Hematopoietic multipotent progenitor cell treated with erythropoietin and hydrocortisone succinate and interleukin-3 and kit ligand, for 4 days (in vitro differentiated cells): ENCODE data around the gene RECQL.

Experiments
- DNase-seq: peaks from one replicate; pipeline ENCODE4 v3.0.0-alpha.2; 2015

The RECQL gene

GRCh38 chr12:21501258-21502163, at the start of gene RECQL, which contains the start of gene GOLT1B:
Gene RECQL (minus strand): TSS chr12:21501635. CDS start chr12:21499570, 2,065 bp downstream.
Gene GOLT1B (plus strand): TSS chr12:21501789. CDS start chr12:21501924, 135 bp downstream.
- DNase-seq: peak; percentile 99

GRCh38 chr12:21547437-21547836, 46.0 kb upstream of the RECQL start:
- no peak for DNase-seq

GRCh38 chr12:21546716-21547115, 45.3 kb upstream of the RECQL start:
- no peak for DNase-seq

- no peak for DNase-seq
Observed at GRCh38 chr12:21545557-21545956, 44.1 kb upstream of the RECQL start.

GRCh38 chr12:21543151-21543550, 41.7 kb upstream of the RECQL start:
- DNase-seq: peak; percentile 82

GRCh38 chr12:21542403-21542802, 41.0 kb upstream of the RECQL start:
- DNase-seq: peak; percentile 67

- DNase-seq: no peak
Observed at GRCh38 chr12:21541773-21542172, 40.3 kb upstream of the RECQL start.

GRCh38 chr12:21539797-21540196, 38.4 kb upstream of the RECQL start:
- DNase-seq: no peak

- DNase-seq: no peak
Observed at GRCh38 chr12:21538061-21538653, 36.7 kb upstream of the RECQL start.

- no peak for DNase-seq
Observed at GRCh38 chr12:21529456-21529855, 28.0 kb upstream of the RECQL start.

- DNase-seq: no peak
Observed at GRCh38 chr12:21528953-21529352, 27.5 kb upstream of the RECQL start.

- peak; percentile 87 for DNase-seq
Observed at GRCh38 chr12:21527451-21528180, 26.2 kb upstream of the RECQL start.

GRCh38 chr12:21526721-21527345, 25.4 kb upstream of the RECQL start:
- no peak for DNase-seq

GRCh38 chr12:21526053-21526452, 24.6 kb upstream of the RECQL start, which contains the start of gene SPX:
Gene SPX (plus strand): TSS chr12:21526296. CDS start chr12:21526473, 177 bp downstream.
- DNase-seq: no peak

GRCh38 chr12:21523148-21523547, 21.7 kb upstream of the RECQL start:
- DNase-seq: no peak

- DNase-seq: no peak
Observed at GRCh38 chr12:21521541-21521940, 20.1 kb upstream of the RECQL start.

- no peak for DNase-seq
Observed at GRCh38 chr12:21518451-21518850, 17.0 kb upstream of the RECQL start.

- no peak for DNase-seq
Observed at GRCh38 chr12:21516281-21516680, 14.8 kb upstream of the RECQL start.

GRCh38 chr12:21509768-21510167, 8.3 kb upstream of the RECQL start:
- no peak for DNase-seq

- DNase-seq: no peak
Observed at GRCh38 chr12:21507849-21508248, 6.4 kb upstream of the RECQL start.

- no peak for DNase-seq
Observed at GRCh38 chr12:21505888-21506287, 4.5 kb upstream of the RECQL start.

GRCh38 chr12:21502872-21503271, 1.4 kb upstream of the RECQL start:
- DNase-seq: peak; percentile 12

GRCh38 chr12:21502164-21502496, 695 bp upstream of the RECQL start:
- DNase-seq: peak; percentile 70
